GM20000 (cell line): ENCODE results near the gene CPM.
A peak's percentile ranks its signal among the peaks of the same experiment; 100 is the strongest.

ENCODE experiments used
- DNase-seq: peaks from one replicate; pipeline ENCODE4 v3.0.0; 2012; ENCODE audit warnings: low spot score
- CTCF ChIP-seq: IDR thresholded peaks from 2 replicates; pipeline ENCODE4 v1.5.1; 2012; ENCODE audit warnings: mild to moderate bottlenecking, control low read depth; ENCODE audit errors: extremely low read depth, missing control alignments

Gene CPM

GRCh38 chr12:68943848-68944247 is 10.9 kb upstream of the CPM start:
- TF ChIP-seq CTCF, result no peak
- no peak for DNase-seq

- no peak for DNase-seq
- no peak for TF ChIP-seq CTCF
Measured at GRCh38 chr12:68940731-68941130, 7.8 kb upstream of the CPM start.

- TF ChIP-seq CTCF, result no peak
- no peak for DNase-seq
Measured at GRCh38 chr12:68939505-68939904, 6.5 kb upstream of the CPM start.

- TF ChIP-seq CTCF, result no peak
- DNase-seq, result no peak
Measured at GRCh38 chr12:68934392-68934791, 1.4 kb upstream of the CPM start.

GRCh38 chr12:68932128-68932960 is 627 bp downstream of the CPM start:
- no peak for TF ChIP-seq CTCF
- peak; percentile 48 for DNase-seq

GRCh38 chr12:68930178-68930577 is 2.8 kb downstream of the CPM start:
- TF ChIP-seq CTCF, result no peak
- DNase-seq, result no peak

- no peak for TF ChIP-seq CTCF
- DNase-seq, result no peak
Measured at GRCh38 chr12:68924546-68924945, 8.4 kb downstream of the CPM start.
